DOHH2 (cell line): Measurements from ENCODE around the gene SMIM9.

Source experiments
- H3F3A ChIP-seq: fragments of 200-600 bp; sonication (generic), shearing (Covaris generic); 2 replicates; pipeline ENCODE4 v1.6.0; 2016; ENCODE audit warnings: antibody characterized with exemption, mild to moderate bottlenecking; ENCODE audit not compliant: control insufficient read depth, insufficient read depth
- H3K27ac ChIP-seq: fragments of 200-600 bp; sonication (generic); 2 replicates; pipeline ENCODE4 v1.5.1; 2014; ENCODE audit warnings: low read depth, mild to moderate bottlenecking, low read length, moderate library complexity
- H3K27me3 ChIP-seq: fragments of 200-600 bp; sonication (generic); 2 replicates; pipeline ENCODE4 v1.6.1; 2014; ENCODE audit warnings: mild to moderate bottlenecking, low read length, mixed read lengths; ENCODE audit not compliant: control insufficient read depth
- H3K36me3 ChIP-seq: fragments of 200-600 bp; sonication (generic); 2 replicates; pipeline ENCODE4 v1.6.1; 2014; ENCODE audit warnings: mild to moderate bottlenecking, low read length, moderate library complexity, mixed read lengths; ENCODE audit not compliant: control insufficient read depth
- H3K4me1 ChIP-seq: fragments of 200-600 bp; sonication (generic); 2 replicates; pipeline ENCODE4 v1.6.1; 2014; ENCODE audit warnings: mild to moderate bottlenecking, low read length, mixed read lengths; ENCODE audit not compliant: control insufficient read depth
- H3K4me2 ChIP-seq: fragments of 200-600 bp; sonication (generic); 2 replicates; pipeline ENCODE4 v1.6.0; 2014; ENCODE audit warnings: mild to moderate bottlenecking, low read length, moderate library complexity
- H3K4me3 ChIP-seq: fragments of 200-600 bp; sonication (generic); 2 replicates; pipeline ENCODE4 v1.5.1; 2014; ENCODE audit warnings: mild to moderate bottlenecking, low read length, mixed read lengths
- H3K79me2 ChIP-seq: fragments of 200-600 bp; sonication (generic); 2 replicates; pipeline ENCODE4 v1.6.1; 2014; ENCODE audit warnings: mild to moderate bottlenecking, low read length, mixed read lengths; ENCODE audit not compliant: control insufficient read depth
- H3K9me2 ChIP-seq: fragments of 200-600 bp; sonication (generic); replicated peaks from 2 replicates; pipeline ENCODE4 v1.6.1; 2014; ENCODE audit warnings: mild to moderate bottlenecking, low read length, mixed read lengths; ENCODE audit not compliant: control insufficient read depth
- H3K9me3 ChIP-seq: fragments of 200-600 bp; sonication (generic); 2 replicates; pipeline ENCODE4 v1.6.1; 2014; ENCODE audit warnings: antibody characterized with exemption, low read length, mixed read lengths; ENCODE audit not compliant: control insufficient read depth, insufficient read depth
- H4K20me1 ChIP-seq: fragments of 200-600 bp; sonication (generic); 2 replicates; pipeline ENCODE4 v1.6.0; 2014; ENCODE audit warnings: low read depth, mild to moderate bottlenecking, antibody characterized with exemption, low read length, moderate library complexity; ENCODE audit not compliant: control insufficient read depth, insufficient read depth
- CTCF ChIP-seq: fragments of 200-600 bp; sonication (generic); IDR thresholded peaks from one replicate; pipeline ENCODE4 v1.5.1; 2014; ENCODE audit warnings: antibody characterized with exemption, mild to moderate bottlenecking, low read depth, low read length; ENCODE audit not compliant: poor library complexity, severe bottlenecking
- EZH2phosphoT487 ChIP-seq: fragments of 200-600 bp; sonication (generic); IDR thresholded peaks from 2 replicates; pipeline ENCODE4 v1.6.1; 2017; ENCODE audit warnings: borderline replicate concordance, mild to moderate bottlenecking, antibody characterized with exemption, low read length, moderate library complexity, mixed read lengths

Gene SMIM9

GRCh38 chrX:154774622-154775021 lies 59.8 kb downstream of the SMIM9 start:
- Histone ChIP-seq H3K27me3 (no peaks in the 10 kb centered on the region), H3K4me2 (no peak overlapping the region), H3K27ac (no peak overlapping the region), H3K9me3 (no peaks in the 10 kb centered on the region), H3K36me3 (peaks cover 70% of the 10 kb centered on the region), H3K4me3 (no peak overlapping the region), H3F3A (peaks cover 11% of the 10 kb centered on the region), H3K9me2 (no peaks in the 10 kb centered on the region), H3K79me2 (no peaks in the 10 kb centered on the region), H4K20me1 (no peaks in the 10 kb centered on the region), H3K4me1 (no peaks in the 10 kb centered on the region)
- TF ChIP-seq CTCF = no peak
- no peak for TF ChIP-seq EZH2phosphoT487
